ENCODE results near the gene RAB37. TPM values are rescaled to one million over a fixed set of nuclear protein-coding genes. Genes with fewer than 3 reads are reported as not detected.

The RAB37 gene
- total and polyA plus RNA-seq, 2 of the 8 experiments (the other 6 are each of a cell fraction or from before 2014, with no cell fraction given) = 5.5 to 6.1 TPM

GRCh38 chr17:74750327-74751069 is 13.4 kb downstream of the RAB37 start:
- Histone ChIP-seq H2BK20ac (ENCODE audit: low read length) (0 out of 2 replicates have a peak overlapping the region, but pooled peaks have one; percentile 32), H3K36me3 (ENCODE audit: control insufficient read depth in 2 of 4, insufficient read depth in 4 of 4, low read length in 3 of 4) (peaks cover 0 to 5% (median 0%) of the 10 kb centered on the region in 4 experiments; a peak in 1 of 8 replicates), H3K18ac (ENCODE audit: extremely low read depth, low read length) (no peak overlapping the region), H3K79me1 (ENCODE audit: low read depth, low read length) (peaks cover 21% of the 10 kb centered on the region), H3K4ac (replicated peaks; ENCODE audit: insufficient read length, low read depth, low read length) (no peak overlapping the region), H3K56ac (replicated peaks; ENCODE audit: insufficient read length, low read depth, low read length) (no peak overlapping the region), H3K79me2 (ENCODE audit: control insufficient read depth in 1 of 2, insufficient read depth in 2 of 2, low read length in 2 of 2) (peaks cover 7 to 62% of the 10 kb centered on the region in 2 experiments; a peak in 3 of 4 replicates), H4K91ac (replicated peaks; ENCODE audit: insufficient read length, low read length) (no peak overlapping the region), H3K23ac (ENCODE audit: insufficient read length) (no peak overlapping the region), H4K8ac (ENCODE audit: extremely low read depth, insufficient read depth, low read length) (no peak overlapping the region), H4K5ac (ENCODE audit: insufficient read length, low read depth, low read length) (no peak overlapping the region), H3K9ac (replicated peaks in 1 of 4; ENCODE audit: extremely low read depth in 1 of 4, low read depth in 3 of 4, low read length in 3 of 4) (peak overlapping the region in 1 of 4 experiments; percentile 73; a peak in 2 of 7 replicates), H3K4me2 (ENCODE audit: insufficient read depth in 1 of 2, low read depth in 2 of 2, low read length in 2 of 2) (peak overlapping the region; percentile 79 to 96), H3K27me3 (replicated peaks in 1 of 4; ENCODE audit: control insufficient read depth in 3 of 4, extremely low read depth in 1 of 4, insufficient read depth in 3 of 4, low read length in 3 of 4) (no peaks in the 10 kb centered on the region), H2BK15ac (ENCODE audit: low read length) (peak overlapping the region; percentile 53; the same call in 1 of the 2 replicates), H3K14ac (ENCODE audit: insufficient read length) (no peak overlapping the region), H3K27ac (ENCODE audit: low read depth, low read length) (no peak overlapping the region), H2BK12ac (ENCODE audit: low read depth, low read length) (0 out of 2 replicates have a peak overlapping the region, but pooled peaks have one; percentile 75), H3K4me1 (replicated peaks in 1 of 4; ENCODE audit: control insufficient read depth in 3 of 4, insufficient read depth in 4 of 4, low read length in 3 of 4) (peaks cover 5 to 40% (median 23%) of the 10 kb centered on the region in 4 experiments), H4K20me1 (replicated peaks in 1 of 2; ENCODE audit: control insufficient read depth in 1 of 2, insufficient read depth in 2 of 2, low read length in 2 of 2) (peaks cover 19 to 32% of the 10 kb centered on the region in 2 experiments), H3K23me2 (ENCODE audit: low read depth, low read length) (peaks cover 11% of the 10 kb centered on the region), H2AK5ac (ENCODE audit: low read depth, low read length) (peak overlapping the region; percentile 40; the same call in 1 of the 2 replicates), H2BK5ac (ENCODE audit: low read depth, low read length) (no peak overlapping the region), H3K4me3 (ENCODE audit: extremely low read depth in 1 of 4, insufficient read depth in 2 of 4, low read depth in 3 of 4, low read length in 4 of 4) (peak overlapping the region; percentile 56 to 91 (median 86)), H2AFZ (ENCODE audit: low read length) (no peak overlapping the region), H3K9me3 (ENCODE audit: insufficient read depth in 2 of 2, low read depth in 1 of 2, low read length in 1 of 2) (no peaks in the 10 kb centered on the region), H2BK120ac (replicated peaks; ENCODE audit: low read depth, low read length) (no peak overlapping the region)
- WGBS, 2 experiments (ENCODE audit: extremely low coverage in 1 of 2, insufficient coverage in 1 of 2, insufficient read length in 1 of 2, insufficient replicate concordance in 2 of 2, low coverage in 1 of 2, low lambda C conversion rate in 2 of 2, missing lambda C conversion rate in 1 of 2) = 76% methylated on average over 10 of the region's 13 CpGs; no CpG with 5 or more reads in 1 of the 2 experiments
- ChIA-PET POLR2A (ENCODE audit: partially characterized antibody) (interaction anchor here (1.0 to 9.3 kb wide), 10 partner anchors 9 to 117 kb away, joined by 3 to 70 read pairs (median 10); partner anchors contain the start of genes NAT9 and RAB37), CTCF (ENCODE audit: partially characterized antibody) (interaction anchor here (0.6 to 15.7 kb wide), 13 partner anchors 9 to 208 kb away, joined by 3 to 231 read pairs (median 4); partner anchors contain the start of genes NAT9 and RAB37)
- FAIRE-seq = no peak
- DNase-seq (ENCODE audit: low read depth in 1 of 2, low spot score in 2 of 2) = no peak
- no peak for TF ChIP-seq NANOG (IDR thresholded peaks at IDR 0.05; ENCODE audit: insufficient read depth, low read depth, low read length, poor library complexity, severe bottlenecking)

Measured in H1 (cell line).